ENCODE measurements around the gene SRBD1.

The SRBD1 gene

DNA sequence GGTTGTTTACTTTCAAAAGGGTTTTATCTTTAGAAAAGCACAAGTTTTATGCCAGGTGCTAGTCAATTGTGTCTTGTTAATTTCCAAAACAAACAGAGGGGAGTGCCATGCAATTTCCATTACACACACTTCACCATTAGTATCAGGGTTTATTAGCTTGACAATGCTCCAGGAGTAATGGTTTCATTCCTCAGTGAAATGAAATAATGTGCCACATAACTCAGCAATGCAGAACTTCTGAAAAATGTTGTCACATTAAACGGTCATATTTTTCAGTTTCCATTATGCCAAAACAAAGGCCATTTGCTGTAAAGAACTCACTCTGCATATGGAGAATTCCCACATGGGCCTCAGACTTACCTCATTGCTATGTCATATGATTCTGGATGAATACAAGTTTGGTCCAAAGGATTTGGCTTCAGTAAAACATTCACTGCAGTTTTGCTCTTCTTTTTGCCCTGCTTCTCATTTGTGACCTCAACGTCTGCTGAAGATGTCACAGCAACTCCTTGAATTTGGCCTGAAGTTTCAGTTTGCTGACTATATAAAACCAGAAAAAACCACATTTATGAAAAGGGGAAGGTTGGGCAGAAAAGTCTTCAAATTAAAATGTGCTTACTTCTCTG, 198.2 kb downstream of the SRBD1 start:
- DNase-seq, result peak; percentile 15

DNA sequence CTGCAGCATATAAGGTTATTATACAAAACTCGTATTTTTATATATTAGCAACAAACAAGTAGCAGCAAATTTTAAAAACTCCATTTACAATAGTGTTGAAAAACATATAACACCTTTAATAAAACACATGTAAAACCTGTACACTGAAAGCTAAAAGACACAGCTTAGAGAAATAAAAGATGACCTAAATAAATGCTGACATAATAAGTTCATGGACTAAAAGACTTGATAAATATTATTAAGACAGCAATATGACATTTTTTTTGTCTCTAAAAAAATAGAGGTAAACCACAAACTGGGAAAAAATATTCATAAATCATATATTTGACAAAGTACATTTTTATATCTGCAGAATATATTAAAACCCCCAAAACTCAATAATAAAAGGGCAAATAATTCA, 201.4 kb downstream of the SRBD1 start:
- DNase-seq, result no peak

DNA sequence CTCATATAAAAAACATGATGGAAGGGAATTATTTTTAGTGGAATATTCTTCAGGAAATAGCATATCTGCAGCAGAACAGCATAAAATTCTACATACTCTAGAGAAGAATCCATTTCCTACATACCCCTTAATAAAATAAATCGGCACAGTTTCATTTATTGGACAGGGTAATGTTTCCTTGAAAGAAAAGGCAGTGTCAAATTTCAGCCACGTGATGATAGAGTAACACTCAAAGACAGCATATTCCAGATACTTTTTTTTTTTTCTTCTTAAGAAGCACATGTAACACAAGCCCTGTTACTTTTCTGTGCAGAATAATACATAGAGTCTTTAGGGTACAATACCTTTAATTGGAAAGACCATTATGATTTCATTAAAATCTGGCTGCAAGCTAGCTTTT, 204.4 kb downstream of the SRBD1 start:
- DNase-seq, result peak; percentile 41

DNA sequence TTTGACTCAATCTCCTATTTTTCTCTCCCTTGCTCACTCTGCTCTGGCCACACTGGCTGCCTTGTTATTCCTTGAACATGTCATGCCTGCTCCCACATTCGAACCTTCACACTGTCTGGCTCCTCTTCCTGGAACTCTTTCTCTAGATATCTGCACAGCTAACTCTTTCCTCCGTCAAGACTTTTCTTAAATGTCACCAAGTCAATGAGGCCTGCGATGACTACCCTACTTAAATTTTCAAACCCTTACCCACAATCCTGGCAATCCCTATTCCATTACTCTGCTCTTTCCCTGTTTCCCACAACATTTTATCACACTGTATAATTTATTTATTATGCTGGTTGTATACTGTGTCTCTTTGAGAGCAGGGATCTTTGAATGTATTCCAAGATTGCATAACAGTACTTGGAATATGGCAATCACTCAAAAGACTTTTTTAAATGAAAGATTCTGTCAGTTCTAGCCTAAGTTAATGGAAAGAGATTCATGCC, 206.2 kb downstream of the SRBD1 start:
- DNase-seq, result no peak

DNA sequence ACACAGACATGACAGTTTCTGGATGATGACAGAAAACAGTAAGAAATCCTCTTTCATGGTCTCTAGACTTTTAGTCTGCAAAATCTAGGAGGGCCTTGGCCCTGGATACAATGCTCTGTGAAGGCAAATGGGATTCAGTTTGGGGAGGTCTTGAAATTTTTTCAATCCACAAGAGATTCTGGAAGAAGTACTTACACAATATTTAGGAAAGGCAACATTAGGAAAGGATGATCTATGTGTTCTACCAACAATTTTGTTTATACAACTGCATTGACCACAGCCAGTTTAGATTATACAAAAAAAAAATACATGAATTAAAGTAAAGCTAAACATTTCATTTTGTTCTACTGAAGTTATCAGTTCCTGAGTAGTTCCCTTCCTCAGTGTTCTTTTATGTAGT, 208.0 kb downstream of the SRBD1 start:
- no peak for DNase-seq

DNA sequence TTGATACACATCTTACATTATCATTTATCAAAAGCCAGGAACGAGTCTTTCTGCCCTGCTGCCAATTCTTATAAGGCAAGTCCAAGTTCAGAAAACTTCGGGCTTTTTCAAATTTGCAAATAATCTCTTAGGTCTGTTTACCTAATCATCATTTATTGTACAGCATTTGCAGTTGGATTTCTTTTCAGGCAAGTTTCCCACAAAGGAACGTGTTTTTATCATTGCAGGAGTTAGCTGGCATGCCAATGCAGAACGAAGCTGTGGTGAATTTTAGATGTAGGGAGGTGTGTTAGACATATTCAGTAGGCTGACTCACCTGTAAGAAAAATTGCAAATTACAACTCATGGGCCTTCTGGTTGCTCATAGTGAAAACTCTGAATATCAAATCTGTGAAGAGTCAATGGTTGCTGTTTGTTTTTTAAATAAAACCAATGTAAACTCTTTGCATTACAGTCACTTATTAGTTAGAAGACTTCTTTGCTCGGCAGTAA, 209.6 kb downstream of the SRBD1 start:
- no peak for DNase-seq

DNA sequence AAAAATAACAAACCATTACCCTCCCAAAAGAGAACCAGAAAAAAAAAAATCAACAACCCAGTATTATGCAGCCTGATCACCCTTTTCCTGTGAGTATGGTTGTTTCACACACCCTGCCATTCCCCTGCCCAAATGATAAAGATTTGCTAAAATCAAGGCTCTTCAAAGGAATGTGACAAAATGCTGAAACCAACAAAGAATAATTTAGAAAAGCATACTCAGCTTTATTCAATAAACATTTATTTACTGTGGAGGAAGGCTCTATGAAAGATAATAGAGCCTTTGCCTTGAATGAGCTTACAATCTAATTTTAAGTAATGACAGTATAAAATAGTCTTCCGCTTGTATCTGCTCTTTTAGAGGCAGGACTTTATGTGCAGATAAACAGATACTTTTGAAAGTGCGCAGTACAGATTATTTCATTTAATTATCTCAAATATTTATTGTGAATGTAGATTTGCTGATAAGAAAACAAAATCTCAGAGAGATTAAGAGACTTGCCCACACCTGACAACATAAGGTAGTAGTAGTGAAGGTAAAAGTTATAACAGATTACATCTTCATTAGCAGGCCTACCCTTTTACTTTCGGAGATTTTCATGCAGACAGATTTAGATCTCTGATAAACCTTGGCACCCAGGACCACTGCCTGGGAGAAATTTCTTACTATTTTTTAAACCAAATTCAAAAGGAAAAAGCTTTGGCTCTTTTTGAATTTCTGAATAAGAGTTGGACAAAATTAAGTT, 211.9 kb downstream of the SRBD1 start:
- DNase-seq, result no peak

DNA sequence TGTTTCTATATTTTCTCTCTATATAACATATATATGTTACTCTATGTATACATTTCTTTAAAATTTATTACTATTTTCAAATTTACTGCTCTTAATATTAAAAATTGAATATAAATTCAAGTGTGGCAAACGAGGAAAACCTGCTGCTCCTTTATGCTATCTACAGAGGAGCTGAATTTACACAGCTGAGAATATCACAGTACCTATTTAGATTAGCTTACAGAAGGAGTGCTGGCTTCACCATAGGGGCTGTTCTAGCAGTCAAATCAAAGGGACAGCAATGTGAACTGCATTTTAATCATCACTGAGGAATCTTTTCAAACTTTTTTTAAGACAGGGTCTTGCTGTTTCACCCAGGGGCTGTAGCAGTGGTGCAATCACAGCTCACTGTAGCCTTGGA, 213.8 kb downstream of the SRBD1 start:
- DNase-seq, result no peak

DNA sequence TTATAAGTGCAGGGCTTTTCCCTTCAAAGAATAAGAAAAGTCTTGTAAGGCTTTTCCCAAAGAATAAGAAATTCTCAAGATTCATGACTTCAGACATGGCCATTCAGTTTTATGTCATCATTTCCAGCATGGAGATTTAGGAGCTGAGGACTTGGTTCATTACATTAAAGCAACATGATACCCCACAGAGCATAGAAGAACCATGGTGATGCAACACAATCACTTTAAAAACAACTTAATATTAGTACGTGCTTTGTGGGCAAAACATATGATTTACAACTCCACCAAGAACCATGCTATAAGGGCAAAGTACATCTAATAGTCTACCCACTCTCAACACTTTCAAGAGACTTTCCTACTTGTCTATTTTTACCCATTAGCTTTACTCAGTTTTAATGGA, 214.4 kb downstream of the SRBD1 start:
- DNase-seq, result no peak

DNA sequence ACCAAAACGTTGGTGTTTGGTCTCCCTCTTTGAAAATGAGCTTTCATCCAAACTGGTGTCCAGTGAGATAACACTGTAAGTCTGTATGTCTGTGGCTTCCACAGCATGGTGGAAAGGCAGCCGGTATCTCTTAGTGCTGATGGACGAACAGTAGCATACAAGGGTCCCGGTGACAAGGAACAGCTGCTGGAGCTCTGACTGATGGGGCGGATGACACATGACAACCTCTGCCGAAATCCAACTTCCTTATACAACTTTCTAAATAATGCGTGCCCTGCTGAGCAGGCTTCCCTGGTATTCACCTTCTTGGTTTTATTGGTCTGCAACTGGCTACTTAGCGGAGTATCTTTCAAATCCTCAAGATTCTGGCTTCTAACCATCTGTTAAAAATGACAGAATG, 216.2 kb downstream of the SRBD1 start:
- no peak for DNase-seq

DNA sequence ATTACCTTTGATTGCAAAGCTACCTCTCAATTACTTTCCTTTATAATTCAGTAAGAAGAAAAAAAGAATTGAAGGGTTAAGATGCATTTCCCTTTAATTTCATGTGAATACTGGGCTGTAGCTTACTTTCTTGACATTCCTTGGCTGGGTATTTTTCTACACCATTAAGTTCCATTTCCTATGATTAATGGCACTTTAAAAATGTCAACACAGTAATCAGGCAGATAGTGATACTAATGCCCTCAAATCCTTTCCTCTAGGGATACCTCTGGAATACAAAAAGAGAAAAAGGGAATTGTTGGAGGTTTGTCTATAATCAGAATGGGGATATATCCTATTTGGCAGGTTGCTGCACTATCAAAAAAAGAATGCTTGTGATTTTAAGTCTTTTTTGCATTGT, 216.9 kb downstream of the SRBD1 start:
- no peak for DNase-seq

DNA sequence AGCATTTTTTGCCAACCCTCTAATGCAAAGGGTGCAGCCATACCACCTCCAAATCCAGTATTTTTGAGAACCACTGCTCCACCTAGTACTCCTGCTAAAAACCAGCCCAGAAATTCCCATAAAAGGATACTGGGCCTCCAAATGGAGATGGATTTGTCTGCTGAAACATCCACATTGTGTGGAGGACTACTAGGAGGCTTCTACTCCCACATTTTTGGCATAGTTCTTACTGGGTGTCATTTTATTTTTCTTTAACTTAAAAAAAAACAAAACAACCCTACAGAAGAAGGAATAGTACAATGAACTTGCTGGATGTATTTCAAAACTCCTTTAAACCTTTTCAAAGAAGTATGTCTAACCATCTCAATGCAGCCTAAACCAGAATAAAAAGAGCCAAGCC, 219.2 kb downstream of the SRBD1 start:
- DNase-seq, result no peak

DNA sequence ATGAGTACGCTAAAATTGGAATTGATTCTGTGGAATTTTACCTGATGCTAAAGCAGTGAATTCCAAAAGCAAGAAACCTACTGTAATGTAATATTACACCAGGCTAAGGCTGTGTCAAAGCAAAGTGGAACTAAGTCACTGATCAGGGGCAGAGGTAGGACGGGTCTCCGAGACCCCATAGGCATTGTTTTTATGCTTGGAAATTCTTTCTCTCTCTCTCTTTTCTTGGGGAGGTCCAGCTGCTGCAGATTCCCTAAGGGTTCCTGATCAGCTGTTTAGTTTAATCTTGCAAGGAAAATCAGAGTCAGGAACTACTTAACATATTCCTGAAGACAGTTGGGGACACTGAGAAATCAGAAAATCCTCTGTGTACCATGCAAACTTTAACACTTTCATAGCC, 220.2 kb downstream of the SRBD1 start:
- DNase-seq, result no peak

DNA sequence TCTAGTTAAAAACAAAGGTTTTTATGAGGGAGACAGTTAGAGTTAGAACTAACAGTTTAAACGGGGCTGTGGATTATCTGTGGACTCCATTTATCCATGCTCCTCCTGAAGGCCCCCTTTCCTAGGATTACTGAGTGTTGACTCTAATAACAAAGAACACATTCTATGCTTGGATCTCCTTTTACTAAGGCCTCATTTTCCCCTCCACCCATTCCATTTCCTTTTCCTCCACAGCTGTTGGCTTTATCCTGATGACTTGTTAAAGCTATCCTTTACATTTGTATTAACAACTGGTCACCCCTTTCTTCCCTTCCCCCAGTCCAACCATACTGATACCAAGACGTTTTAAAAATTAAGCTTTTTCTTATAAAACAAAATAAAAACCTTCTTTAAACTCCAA, 220.6 kb downstream of the SRBD1 start:
- no peak for DNase-seq

DNA sequence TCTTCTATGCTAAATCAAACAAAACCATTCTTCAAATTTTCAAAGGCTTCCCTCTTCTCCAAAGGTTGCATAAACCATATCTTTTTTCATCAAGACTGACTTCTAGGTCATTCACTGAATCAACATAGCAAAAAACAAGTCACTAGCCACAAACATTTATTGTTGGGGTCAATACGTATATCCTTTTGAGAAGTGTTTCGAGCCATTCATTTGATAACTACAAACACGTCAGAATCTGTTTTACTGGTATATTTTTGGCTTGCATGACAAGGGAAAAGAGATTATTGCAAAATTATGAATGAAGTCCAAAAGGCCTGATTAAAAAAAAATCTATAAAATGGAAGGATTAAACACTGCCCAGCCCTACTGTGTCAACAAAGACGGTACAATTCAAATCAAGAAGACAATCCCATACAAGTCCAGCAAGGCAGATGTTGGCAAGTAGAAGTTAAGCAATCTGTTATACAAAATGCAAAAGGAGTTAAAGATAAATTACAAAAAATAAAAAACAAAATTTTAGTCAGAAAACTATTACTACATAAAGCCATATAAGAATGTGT, 222.4 kb downstream of the SRBD1 start:
- DNase-seq, result no peak

DNA sequence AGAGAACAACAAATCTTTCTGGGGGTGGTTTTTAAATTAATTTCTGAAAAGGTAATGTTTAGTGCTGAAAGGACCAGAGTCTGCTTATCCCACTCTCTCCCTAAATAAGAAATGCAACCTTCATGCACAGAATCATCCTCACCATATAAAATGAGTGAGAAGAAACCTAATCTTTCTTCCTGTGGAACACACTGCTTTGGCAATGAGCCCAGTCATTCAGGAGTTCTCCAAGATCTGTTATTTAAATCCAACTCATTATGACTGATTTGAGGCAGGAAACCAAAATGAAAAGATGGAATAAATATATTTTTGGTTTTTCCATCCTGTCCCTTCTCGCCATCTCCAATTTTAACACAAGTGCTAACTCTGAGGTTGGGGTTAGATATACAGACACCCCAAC, 228.3 kb downstream of the SRBD1 start:
- DNase-seq, result no peak

DNA sequence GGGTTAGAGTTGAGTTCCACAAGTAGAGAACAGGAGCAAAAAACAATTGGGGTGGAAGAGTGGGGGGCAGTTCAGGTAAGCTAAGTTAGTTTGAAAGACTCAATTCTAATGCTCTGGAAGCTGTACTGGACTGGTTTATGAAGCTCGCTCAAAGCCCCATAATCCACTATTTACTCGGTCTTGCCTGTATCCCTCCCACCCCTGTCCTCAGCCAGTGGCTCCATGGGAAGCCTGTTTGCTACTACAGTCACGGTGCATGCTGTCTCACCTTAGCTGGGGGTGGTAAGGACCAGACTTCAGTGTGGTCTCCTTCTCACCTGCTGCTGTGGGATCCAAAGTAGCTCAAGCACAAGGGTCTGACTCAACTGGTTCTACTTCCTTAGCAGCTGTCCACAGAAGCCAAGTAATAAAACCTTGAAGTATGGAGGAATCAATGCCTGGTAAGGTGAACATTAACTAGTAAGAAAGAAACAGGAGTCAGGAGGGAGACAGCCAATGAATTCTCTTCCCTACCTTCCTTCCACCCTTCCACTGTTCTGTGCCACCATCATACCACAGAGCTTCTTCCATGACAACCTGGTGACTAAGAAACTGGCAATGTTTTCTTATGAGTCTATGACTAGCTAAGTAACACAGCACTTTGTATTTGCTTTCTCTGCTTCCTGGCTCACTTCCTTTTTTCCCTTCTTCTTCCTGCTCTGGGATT, 230.8 kb downstream of the SRBD1 start:
- DNase-seq, result no peak

DNA sequence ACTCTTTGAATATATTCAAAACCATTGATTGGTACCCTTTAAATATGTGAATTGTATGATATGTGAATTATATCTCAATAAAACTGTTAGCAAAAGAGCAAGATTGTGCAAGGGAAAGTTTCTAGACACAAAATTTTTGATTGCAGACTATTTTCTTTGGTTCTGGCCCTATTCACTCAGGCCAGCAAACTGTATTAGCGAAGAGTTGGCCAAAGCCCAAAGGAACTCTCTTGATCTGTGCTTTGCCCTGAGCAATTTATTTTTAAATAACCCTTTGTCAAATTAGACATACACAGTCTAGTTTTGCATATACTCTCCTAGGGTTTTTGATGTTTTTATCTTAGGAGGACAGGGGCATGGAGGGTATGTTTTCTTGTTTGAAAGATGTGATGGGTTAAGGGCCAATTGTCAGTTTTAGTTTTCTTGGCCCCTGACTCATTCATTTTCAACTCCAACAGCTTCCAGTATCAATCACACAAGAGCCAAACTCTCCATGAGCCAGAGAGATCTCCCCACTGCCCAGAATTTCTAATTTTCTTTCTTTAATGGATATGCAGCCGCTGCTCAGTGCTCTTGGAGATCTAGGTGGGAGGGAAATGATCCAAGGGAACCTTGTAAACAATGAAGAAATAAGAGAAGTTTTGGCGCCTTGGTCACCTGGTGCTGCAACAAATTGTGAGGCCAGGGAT, 231.5 kb downstream of the SRBD1 start:
- no peak for DNase-seq

DNA sequence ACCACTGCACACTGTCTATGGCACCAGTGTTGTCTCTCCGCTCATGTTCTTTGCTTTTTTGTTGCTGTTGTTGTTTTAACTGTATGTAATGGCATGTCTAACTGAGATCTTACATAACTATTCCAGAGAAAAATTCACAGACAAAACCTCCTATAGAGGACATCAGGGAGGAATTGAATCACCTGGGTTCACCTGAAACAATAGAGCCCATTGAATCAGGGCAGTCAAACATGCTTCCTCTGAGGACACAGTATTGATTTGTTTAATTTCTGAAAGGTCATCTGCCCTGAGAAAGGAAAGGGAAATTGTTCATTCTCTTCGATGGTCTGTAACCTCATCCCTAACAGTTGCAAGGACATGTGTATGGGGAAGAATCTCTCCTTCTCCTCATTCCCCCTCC, 237.5 kb downstream of the SRBD1 start:
- no peak for DNase-seq

DNA sequence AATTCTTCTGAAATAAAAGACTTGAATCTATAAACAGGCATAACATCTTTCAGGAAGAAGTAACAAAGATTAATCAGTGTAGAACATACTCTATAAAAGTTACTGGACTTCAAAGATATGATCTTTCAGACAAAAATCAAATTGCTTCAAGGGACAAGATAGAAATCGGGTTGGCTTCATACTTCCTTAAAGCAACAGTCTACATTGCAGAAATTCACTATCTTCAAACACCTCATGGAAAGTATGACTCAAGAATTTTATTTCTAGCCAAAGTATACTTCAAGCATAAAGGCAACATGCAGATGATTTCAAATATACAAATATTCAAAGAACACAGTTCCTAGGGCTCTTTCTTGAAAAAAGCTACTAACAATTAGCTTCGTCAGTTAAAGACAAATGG, 240.7 kb downstream of the SRBD1 start:
- DNase-seq, result no peak

DNA sequence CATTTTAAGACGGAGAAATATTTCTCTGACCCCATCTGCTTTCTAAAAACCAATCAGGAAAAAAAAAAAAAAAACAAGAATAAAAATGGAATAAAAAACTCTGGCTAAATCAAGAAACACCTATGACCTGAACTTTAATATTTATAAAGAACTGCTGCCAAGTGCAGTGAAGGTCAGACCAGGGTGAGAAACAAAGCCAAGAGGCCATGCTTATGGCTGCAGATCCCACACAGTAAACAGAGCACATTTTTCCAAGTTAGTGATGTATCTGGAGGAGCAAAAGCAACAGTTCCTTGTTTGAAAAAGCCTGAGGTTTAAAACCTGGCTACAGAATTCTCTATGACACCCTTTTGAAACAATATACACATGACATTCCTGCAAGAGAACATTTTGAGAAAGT, 242.3 kb downstream of the SRBD1 start:
- no peak for DNase-seq

DNA sequence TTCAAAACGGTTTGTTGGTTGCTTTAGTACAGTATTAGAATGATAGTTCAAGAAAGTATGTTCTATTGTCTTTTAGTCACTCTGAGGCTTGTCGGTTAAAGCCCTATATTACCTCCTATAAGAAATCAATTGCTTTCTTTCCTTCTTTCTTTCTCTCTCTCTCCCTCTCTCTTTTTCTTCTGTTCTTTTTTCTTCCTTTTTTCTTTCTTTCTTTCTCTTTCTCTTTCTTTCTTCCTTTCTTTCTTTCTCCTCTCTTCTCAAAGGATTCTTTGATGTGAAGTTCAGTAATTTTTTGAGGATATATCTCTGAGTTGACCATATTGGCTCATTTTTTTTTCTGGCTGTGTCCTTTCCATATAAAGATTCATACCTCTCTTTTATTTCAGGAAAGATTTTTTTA, 249.4 kb downstream of the SRBD1 start:
- DNase-seq, result no peak

DNA sequence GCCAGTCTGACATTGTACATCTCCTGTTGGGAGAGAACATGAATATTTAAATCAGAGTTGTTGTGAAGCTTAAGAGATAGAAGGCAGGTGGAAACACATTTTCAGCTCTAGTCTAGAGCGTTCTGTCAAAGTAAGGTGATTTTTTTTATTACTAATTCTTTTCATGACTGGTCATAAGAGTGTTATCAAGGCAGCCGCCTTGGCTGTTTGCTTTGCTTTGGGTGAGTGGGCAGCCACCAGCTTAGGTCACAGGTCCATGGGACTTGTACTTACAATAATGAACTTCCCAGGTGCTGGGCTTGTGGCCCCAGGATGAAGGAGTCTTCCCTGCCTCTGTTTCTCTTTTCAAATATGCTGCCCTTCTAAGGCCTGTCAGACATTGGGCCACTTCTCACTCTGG, 256.3 kb downstream of the SRBD1 start:
- DNase-seq, result no peak
